RWPE1 (cell line): ENCODE results near the gene HOATZ.

Experiments
- CTCF ChIA-PET: fragments of 350-600 bp; sonication (Branson Sonifier 250); formaldehyde crosslinking; extraction: SDS; loops from one replicate; lab custom pipeline; 2021; lab: Yijun Ruan, JAX
- POLR2A ChIA-PET: fragments of 400-600 bp; formaldehyde crosslinking; extraction: SDS; loops from one replicate; lab custom pipeline; 2020; ENCODE audit warnings: antibody characterized with exemption; ENCODE audit not compliant: low non-redundant PET; lab: Yijun Ruan, JAX
- DNase-seq: peaks from one replicate; pipeline ENCODE4 v3.0.0; 2012; ENCODE audit warnings: low spot score
- H3K27ac ChIP-seq: fragments of 450-650 bp; 2 replicates; pipeline ENCODE4 v1.5.1; 2017
- TF ChIP-seq, protein P1 (sequence below): fragments of 450-650 bp; conservative IDR thresholded peaks from 2 replicates; pipeline ENCODE4 v1.5.1; 2017; ENCODE audit warnings: low read depth, mild to moderate bottlenecking

HOATZ gene

GRCh38 chr11:111476366-111476765, 38.2 kb upstream of the HOATZ start:
- TF ChIP-seq, protein P1, sequence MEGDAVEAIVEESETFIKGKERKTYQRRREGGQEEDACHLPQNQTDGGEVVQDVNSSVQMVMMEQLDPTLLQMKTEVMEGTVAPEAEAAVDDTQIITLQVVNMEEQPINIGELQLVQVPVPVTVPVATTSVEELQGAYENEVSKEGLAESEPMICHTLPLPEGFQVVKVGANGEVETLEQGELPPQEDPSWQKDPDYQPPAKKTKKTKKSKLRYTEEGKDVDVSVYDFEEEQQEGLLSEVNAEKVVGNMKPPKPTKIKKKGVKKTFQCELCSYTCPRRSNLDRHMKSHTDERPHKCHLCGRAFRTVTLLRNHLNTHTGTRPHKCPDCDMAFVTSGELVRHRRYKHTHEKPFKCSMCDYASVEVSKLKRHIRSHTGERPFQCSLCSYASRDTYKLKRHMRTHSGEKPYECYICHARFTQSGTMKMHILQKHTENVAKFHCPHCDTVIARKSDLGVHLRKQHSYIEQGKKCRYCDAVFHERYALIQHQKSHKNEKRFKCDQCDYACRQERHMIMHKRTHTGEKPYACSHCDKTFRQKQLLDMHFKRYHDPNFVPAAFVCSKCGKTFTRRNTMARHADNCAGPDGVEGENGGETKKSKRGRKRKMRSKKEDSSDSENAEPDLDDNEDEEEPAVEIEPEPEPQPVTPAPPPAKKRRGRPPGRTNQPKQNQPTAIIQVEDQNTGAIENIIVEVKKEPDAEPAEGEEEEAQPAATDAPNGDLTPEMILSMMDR: no peak
- ChIA-PET POLR2A (no interaction called here), CTCF (interaction anchor here (0.5 to 0.6 kb wide), 3 partner anchors 8 to 645 kb away, joined by 3 read pairs; no protein-coding TSS in a partner anchor)
- no peak for DNase-seq
- no peak overlapping the region for H3K27ac ChIP-seq

DNA sequence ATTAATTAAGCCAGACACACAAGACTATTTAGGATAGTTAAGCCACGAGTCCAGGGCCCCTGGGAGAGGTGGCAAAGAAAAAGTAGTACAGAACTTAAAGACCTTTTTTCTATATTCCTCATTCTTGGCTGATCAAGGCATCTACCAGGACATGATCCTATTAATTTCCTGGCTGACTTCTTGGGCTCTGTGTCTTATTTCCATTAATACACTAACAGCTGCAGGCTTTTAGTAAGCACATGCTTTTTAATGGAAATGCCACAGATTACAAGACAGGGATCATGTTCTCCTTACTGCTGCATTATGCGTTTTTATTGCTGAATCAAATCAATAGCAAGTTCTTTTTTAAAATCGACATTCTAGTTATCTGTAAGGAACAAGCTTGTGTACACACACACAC, 37.6 kb upstream of the HOATZ start:
- H3K27ac ChIP-seq: no peak overlapping the region
- POLR2A ChIA-PET: no interaction called here
- TF ChIP-seq, protein P1: no peak
- CTCF ChIA-PET: interaction anchor here (0.5 to 0.6 kb wide), 2 partner anchors 8 to 219 kb away, joined by 3 read pairs; no protein-coding TSS in a partner anchor
- DNase-seq: no peak

GRCh38 chr11:111477898-111478297, 36.7 kb upstream of the HOATZ start:
- ChIA-PET POLR2A (no interaction called here), CTCF (no interaction called here)
- TF ChIP-seq, protein P1: no peak
- no peak for DNase-seq
- no peak overlapping the region for H3K27ac ChIP-seq

- ChIA-PET CTCF (interaction anchor here (0.6 to 1.0 kb wide), 2 partner anchors 9 to 94 kb away, joined by 3 to 5 read pairs; no protein-coding TSS in a partner anchor), POLR2A (no interaction called here)
- no peak overlapping the region for H3K27ac ChIP-seq
- TF ChIP-seq, protein P1: no peak
- no peak for DNase-seq
These were observed 34.9 kb upstream of the HOATZ start for GRCh38 chr11:111479666-111480065.

DNA sequence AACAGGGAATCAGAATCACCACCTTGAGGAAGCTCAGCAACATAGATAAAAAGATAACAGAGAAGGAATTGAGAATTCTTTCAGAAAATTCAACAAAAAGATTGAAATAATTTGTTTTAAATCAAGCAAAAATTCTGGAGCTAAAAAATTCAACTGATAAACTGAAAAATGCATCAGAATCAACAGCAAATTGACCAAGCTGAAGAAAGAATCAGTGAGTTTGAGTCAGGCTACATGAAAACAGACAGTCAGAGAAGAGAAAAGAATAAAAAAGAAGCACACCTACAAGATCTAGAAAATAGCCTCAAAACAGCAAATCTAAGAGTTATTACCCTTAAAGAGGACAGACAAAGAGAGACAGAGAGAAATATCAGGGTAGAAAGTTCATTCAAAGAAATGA, 31.1 kb upstream of the HOATZ start:
- no peak for DNase-seq
- CTCF ChIA-PET: no interaction called here
- TF ChIP-seq, protein P1: no peak
- POLR2A ChIA-PET: no interaction called here
- no peak overlapping the region for H3K27ac ChIP-seq

DNA sequence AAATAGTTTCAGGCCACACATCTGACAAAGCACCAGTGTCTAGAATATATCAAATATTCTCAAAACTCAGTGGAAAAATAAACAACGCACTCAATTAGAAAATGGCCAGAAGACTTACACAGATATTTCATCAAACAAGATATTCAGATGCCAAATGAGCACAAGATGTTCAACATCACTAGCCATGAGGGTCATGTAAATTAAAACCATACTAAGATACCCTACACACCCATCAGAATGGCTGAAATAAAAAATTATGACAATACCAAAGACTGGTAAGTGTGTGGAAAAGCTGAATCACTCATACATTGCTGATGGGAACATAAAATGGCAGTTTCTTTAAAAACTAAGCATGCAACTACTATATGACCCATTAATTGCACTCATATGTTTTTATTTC, 24.1 kb upstream of the HOATZ start:
- CTCF ChIA-PET: interaction anchor here (0.6 kb wide), 1 partner anchor 1061 kb away, joined by 3 read pairs; no protein-coding TSS in a partner anchor
- POLR2A ChIA-PET: no interaction called here
- H3K27ac ChIP-seq: no peak overlapping the region
- TF ChIP-seq, protein P1: no peak
- no peak for DNase-seq

GRCh38 chr11:111494040-111494439, 20.5 kb upstream of the HOATZ start:
- ChIA-PET CTCF (no interaction called here), POLR2A (no interaction called here)
- no peak for DNase-seq
- TF ChIP-seq, protein P1: no peak
- H3K27ac ChIP-seq: no peak overlapping the region
